Measurements from ENCODE around the gene MOCOS. TPM values are rescaled to one million over a fixed set of nuclear protein-coding genes. Genes with fewer than 3 reads are reported as not detected.
A peak's percentile ranks its signal among the peaks of the same experiment; 100 is the strongest.

The MOCOS gene
- total and polyA plus RNA-seq, 2 of the 13 experiments (the other 11 are each of a cell fraction or from before 2014, with no cell fraction given) = 7.7 to 15.4 TPM

- TF ChIP-seq HIC2 (CRISPR knock-in tag; IDR thresholded peaks at IDR 0.05; ENCODE audit: low read depth) = peak; percentile 91
- TF ChIP-seq ZNF275 (CRISPR knock-in tag; IDR thresholded peaks at IDR 0.05; ENCODE audit: borderline replicate concordance) = 0 out of 2 replicates have a peak, but pooled peaks have one; percentile 13
- 0 out of 2 replicates have a peak, but pooled peaks have one; percentile 21 for TF ChIP-seq HNF4A (CRISPR knock-in tag; IDR thresholded peaks at IDR 0.05)
- TF ChIP-seq BRD4 (CRISPR knock-in tag; IDR thresholded peaks at IDR 0.05) = 0 out of 2 replicates have a peak, but pooled peaks have one; percentile 51
- no peak for TF ChIP-seq MED8 (CRISPR knock-in tag; IDR thresholded peaks at IDR 0.05; ENCODE audit: insufficient replicate concordance)
- TF ChIP-seq PRPF4 (IDR thresholded peaks at IDR 0.05; ENCODE audit: low read depth, low read length, poor library complexity, severe bottlenecking) = no peak
- TF ChIP-seq ZNF737 (CRISPR knock-in tag; IDR thresholded peaks at IDR 0.05; ENCODE audit: borderline replicate concordance) = no peak
- TF ChIP-seq ATF4 (CRISPR knock-in tag; IDR thresholded peaks at IDR 0.05) = peak in 1 of 2 experiments; percentile 95; a peak in 2 of 4 replicates
- TF ChIP-seq ZMAT3 (CRISPR knock-in tag; conservative IDR thresholded peaks at IDR 0.05) = peak; percentile 87
- TF ChIP-seq MYC (CRISPR knock-in tag; IDR thresholded peaks at IDR 0.05; ENCODE audit: borderline replicate concordance) = peak; percentile 69
- peak; percentile 92 for TF ChIP-seq RNF2 (conservative IDR thresholded peaks at IDR 0.05; ENCODE audit: low read depth)
- TF ChIP-seq MAF1 (CRISPR knock-in tag; IDR thresholded peaks at IDR 0.05; ENCODE audit: borderline replicate concordance) = peak; percentile 50; the same call in 1 of the 2 replicates
- TF ChIP-seq ZNF770 (CRISPR knock-in tag; IDR thresholded peaks at IDR 0.05) = peak; percentile 87
- TF ChIP-seq NONO (IDR thresholded peaks at IDR 0.05) = no peak
- 0 out of 2 replicates have a peak, but pooled peaks have one; percentile 16 for TF ChIP-seq NONO (CRISPR knock-in tag; conservative IDR thresholded peaks at IDR 0.05)
- 0 out of 2 replicates have a peak, but pooled peaks have one; percentile 22 for TF ChIP-seq ZSCAN20 (CRISPR knock-in tag; IDR thresholded peaks at IDR 0.05; ENCODE audit: borderline replicate concordance)
- 0 out of 2 replicates have a peak, but pooled peaks have one; percentile 33 for TF ChIP-seq ZNF574 (CRISPR knock-in tag; IDR thresholded peaks at IDR 0.05)
- peak; percentile 55; the same call in 1 of the 2 replicates for TF ChIP-seq ZBTB20 (CRISPR knock-in tag; IDR thresholded peaks at IDR 0.05; ENCODE audit: borderline replicate concordance, low read depth)
These were observed 777 bp downstream of the MOCOS start (continued) for GRCh38 chr18:36187826-36188721.
